Sigmoid colon (tissue), 7 donors: ENCODE measurements around the gene BHLHE23. TPM values are rescaled to one million over a fixed set of nuclear protein-coding genes. Genes with fewer than 3 reads are reported as not detected.
"Not testable (repeated sequence)": the region's sequence is repeated elsewhere in the genome, so short reads cannot be mapped to it uniquely, and the experiment has no call there.

Experiments used
- DNase-seq: peaks from one replicate; pipeline ENCODE4 v3.0.0-alpha.2; 2019
- H3K27ac ChIP-seq, 4 donors: fragments of 200-600 bp; sonication (generic); one replicate each; pipeline ENCODE4 v1.5.1; 2016 to 2019; ENCODE audit warnings: mild to moderate bottlenecking in 1 of 4
- H3K27me3 ChIP-seq, 3 donors: fragments of 200-600 bp; sonication (generic); one replicate each; pipeline ENCODE4 v1.5.1; 2019; ENCODE audit warnings: mild to moderate bottlenecking in 1 of 3
- H3K36me3 ChIP-seq, 4 donors: fragments of 200-600 bp; sonication (generic); one replicate each; pipeline ENCODE4 v1.5.1; 2016 to 2019
- H3K4me1 ChIP-seq, 4 donors: fragments of 200-600 bp; sonication (generic); one replicate each; pipeline ENCODE4 v1.5.1; 2017 to 2019
- H3K4me3 ChIP-seq, 4 donors: fragments of 200-600 bp; sonication (generic); one replicate each; pipeline ENCODE4 v1.5.1; 2017 to 2019; ENCODE audit warnings: mild to moderate bottlenecking in 2 of 4, moderate library complexity in 1 of 4
- H3K9me3 ChIP-seq, 4 donors: fragments of 200-600 bp in 3 of 4; sonication (generic) in 3 of 4; one replicate each; pipeline versions ENCODE4 v1.5.1 to v1.6.1; 2013 to 2019
- CTCF ChIP-seq, 4 experiments: fragments of 450-650 bp in 3 of 4; fragments of 200-600 bp in 1 of 4; IDR thresholded peaks; one replicate each; pipeline ENCODE4 v1.5.1; 2016 to 2019; ENCODE audit warnings: antibody characterized with exemption in 4 of 4, mild to moderate bottlenecking in 3 of 4, moderate library complexity in 2 of 4
- EP300 ChIP-seq, 4 donors: sonication (generic); formaldehyde crosslinking; IDR thresholded peaks; one replicate each; pipeline ENCODE4 v1.6.1; 2017; ENCODE audit warnings: antibody characterized with exemption in 4 of 4
- POLR2A ChIP-seq, 2 donors: fragments of 450-650 bp; IDR thresholded peaks; one replicate each; pipeline ENCODE4 v1.6.1; 2016; ENCODE audit warnings: antibody characterized with exemption in 2 of 2, mild to moderate bottlenecking in 2 of 2, moderate library complexity in 2 of 2
- POLR2AphosphoS5 ChIP-seq, 4 donors: sonication (generic); formaldehyde crosslinking; IDR thresholded peaks; one replicate each; pipeline ENCODE4 v1.6.1; 2017; ENCODE audit warnings: antibody characterized with exemption in 4 of 4
- WGBS, 2 donors: extraction: QIAGEN DNeasy Blood & Tissue Kit; methylation state at CpG; one replicate each; pipeline ENCODE4 v1.1.7; 2013; 5-methylcytosine and 5-hydroxymethylcytosine counted together
- intact Hi-C: fragments of 100-400 bp; cut with DNase I; formaldehyde crosslinking; loops from one replicate; pipeline ENCODE4 v1.15.1; 2023
- polyA plus RNA-seq, 3 donors: library from polyadenylated mRNA; stranded (reverse); fragments of 200-250 nt; gene quantifications; one replicate each; pipeline ENCODE4 v1.2.3, GENCODE V29; 2013
- total RNA-seq, 4 donors: library from RNA; depleted of rRNA; stranded (reverse); fragments of >200 nt; gene quantifications; one replicate each; pipeline ENCODE4 v1.1.0, GENCODE V29; 2016
- donor health status: healthy with polysubstance abuse.
- donor health status: Bipolar disorder and iron deficiency.
- donor health status: healthy.

BHLHE23 gene
- total and polyA plus RNA-seq, 7 donors, result not detected

DNA sequence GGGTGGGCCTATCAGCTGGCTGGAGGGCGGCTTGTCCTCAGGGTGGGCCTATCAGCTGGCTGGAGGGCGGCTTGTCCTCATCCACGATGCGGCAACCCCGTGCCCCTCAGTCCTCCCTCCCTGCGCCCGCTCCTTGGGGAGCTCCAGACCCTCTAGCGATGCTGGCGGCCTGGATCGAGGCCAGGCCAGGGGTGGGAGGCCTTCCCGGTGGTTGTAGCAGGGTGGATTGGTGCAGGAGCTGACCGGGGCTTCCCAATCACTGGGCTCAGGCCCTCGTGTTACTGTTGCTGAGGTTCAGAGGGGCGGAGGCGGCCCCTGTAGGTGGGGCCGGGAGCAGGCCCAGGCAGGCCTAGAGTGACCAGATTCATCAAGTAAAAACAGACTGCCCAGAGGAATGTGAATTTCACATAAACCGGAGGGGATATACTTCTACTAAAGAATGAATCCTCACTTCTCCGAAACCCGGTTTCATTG is 45.4 kb downstream of the BHLHE23 start:
- WGBS, 2 donors, result 88 to 91% methylated on average over 19 of the region's 19 CpGs
- DNase-seq, result no peak
- no peak for TF ChIP-seq POLR2AphosphoS5 (IDR thresholded peaks at IDR 0.05)
- no peak for TF ChIP-seq CTCF (IDR thresholded peaks at IDR 0.05)
- no peak for TF ChIP-seq POLR2A (IDR thresholded peaks at IDR 0.05)
- no peak for TF ChIP-seq EP300 (IDR thresholded peaks at IDR 0.05)
- H3K4me1 ChIP-seq, result no peaks in the 10 kb centered on the region
- no peaks in the 10 kb centered on the region for H3K9me3 ChIP-seq
- H3K36me3 ChIP-seq, result peaks cover 0 to 12% (median 3%) of the 10 kb centered on the region in 4 donors
- H3K27ac ChIP-seq, result no peak overlapping the region
- H3K27me3 ChIP-seq, result no peaks in the 10 kb centered on the region
- H3K4me3 ChIP-seq, result no peak overlapping the region
- intact Hi-C loops, result no loop called here

DNA sequence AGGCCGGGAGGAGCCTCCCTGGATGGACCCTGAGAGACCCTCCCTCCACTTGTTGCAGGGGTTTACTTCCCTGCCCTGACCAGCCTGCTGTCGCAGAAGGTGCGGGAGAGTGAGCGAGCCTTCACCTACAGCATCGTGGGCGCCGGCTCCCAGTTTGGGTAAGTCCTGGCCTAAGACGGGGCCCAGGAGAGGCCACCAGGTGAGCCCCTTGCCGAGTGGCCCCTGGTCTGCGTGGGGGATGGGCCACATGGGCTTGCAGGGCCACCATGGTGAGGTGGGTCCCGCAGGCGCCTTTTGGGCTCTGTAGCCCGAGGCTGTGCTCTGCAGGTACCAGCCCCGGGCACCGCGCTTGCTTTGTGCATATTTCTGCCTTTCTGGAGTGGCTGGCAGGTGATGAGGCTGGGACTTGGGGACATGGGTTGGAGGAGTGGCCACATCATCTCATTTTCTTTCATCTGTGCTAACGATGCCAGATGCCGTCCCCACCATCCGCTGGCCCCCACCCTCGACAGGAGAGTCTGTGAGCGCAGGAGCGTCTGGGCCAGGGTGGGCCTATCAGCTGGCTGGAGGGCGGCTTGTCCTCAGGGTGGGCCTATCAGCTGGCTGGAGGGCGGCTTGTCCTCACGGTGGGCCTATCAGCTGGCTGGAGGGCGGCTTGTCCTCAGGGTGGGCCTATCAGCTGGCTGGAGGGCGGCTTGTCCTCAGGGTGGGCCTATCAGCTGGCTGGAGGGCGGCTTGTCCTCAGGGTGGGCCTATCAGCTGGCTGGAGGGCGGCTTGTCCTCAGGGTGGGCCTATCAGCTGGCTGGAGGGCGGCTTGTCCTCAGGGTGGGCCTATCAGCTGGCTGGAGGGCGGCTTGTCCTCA is 46.1 kb downstream of the BHLHE23 start:
- H3K27me3 ChIP-seq, DNase-seq, H3K4me1 ChIP-seq, H3K27ac ChIP-seq, intact Hi-C loops, H3K4me3 ChIP-seq, H3K9me3 ChIP-seq: not testable (repeated sequence)
- 92 to 95% methylated on average over 24 to 27 of the region's 31 CpGs for WGBS, 2 donors
- H3K36me3 ChIP-seq, result peaks cover 0 to 12% (median 3%) of the 10 kb centered on the region in 4 donors

DNA sequence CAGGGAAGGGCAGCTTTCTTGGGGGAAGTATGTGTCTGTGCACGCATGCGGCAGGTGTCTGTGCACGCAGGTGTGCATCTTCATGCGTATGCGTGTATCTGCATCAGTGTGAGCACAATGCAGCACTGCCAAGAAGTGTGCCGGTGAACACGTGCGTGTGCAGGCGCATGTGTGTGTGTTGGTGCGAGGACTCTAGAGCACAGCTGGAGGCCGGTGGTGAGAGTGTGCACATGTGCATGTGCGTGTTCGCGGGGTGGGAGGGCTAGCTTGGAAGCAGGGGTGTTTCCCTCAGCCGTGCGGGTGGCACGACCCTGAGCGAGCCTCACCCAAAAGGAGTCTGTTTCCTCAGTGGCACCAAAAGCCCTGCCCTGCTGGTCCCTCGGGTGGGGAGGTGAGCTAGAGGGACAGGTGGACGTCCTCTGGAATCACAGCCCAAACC is 46.7 kb downstream of the BHLHE23 start:
- intact Hi-C loops, result loop anchor here (10.0 kb wide), 1 partner anchor 255 kb away; the partner anchor contains the start of gene YTHDF1
- WGBS, 2 donors, result 91 to 94% methylated on average over 20 of the region's 20 CpGs

DNA sequence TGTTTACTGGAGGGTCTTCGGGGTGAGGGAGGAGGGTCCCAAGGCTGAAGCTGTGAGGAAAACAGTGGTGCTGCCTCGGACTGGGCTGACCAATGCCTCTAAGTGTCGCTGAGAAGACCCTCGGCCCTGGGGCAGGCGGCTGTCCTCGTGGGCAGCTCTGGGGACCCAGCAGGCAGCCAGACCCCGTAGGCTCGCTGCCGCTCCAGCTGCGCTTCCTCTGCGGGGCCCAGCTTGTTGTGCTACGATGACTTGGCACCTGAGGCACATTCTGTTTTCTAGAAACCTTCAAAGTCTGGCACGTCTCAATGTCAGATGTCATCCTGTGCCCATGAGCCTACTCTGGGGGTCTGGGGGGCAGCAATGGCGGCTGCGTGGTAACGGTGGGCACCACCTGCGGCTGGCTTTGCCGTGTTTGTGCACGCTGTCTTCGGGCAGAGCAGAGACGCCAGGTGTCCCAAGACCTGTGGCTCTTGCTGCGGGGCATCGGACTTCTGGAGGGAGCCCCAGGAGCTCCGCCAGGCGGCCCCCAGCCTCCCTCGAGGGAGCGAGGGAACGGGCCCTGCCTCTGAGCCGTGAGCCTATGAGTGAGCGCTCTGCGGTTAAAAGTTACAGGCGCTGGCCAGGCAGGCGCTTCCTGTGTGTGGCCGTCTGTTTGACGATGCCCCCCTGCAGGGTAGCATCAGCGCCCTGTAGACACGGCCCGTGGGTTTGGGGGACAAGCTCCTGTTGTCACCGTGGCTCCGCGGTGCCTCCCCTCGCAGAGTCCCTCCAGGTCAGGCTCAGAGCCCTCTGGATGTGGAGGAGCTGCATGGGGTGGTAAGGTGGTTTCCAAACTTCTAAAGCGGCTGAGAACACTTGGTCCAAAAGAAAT is 47.4 kb downstream of the BHLHE23 start:
- H3K9me3 ChIP-seq, result no peaks in the 10 kb centered on the region
- peaks cover 0 to 6% (median 5%) of the 10 kb centered on the region in 4 donors for H3K4me1 ChIP-seq
- H3K4me3 ChIP-seq, result no peak overlapping the region
- 61 to 89% methylated on average over 43 of the region's 43 CpGs for WGBS, 2 donors
- TF ChIP-seq POLR2A (IDR thresholded peaks at IDR 0.05) (no peak), EP300 (IDR thresholded peaks at IDR 0.05) (no peak), POLR2AphosphoS5 (IDR thresholded peaks at IDR 0.05) (no peak), CTCF (IDR thresholded peaks at IDR 0.05) (no peak)
- H3K27me3 ChIP-seq, result no peaks in the 10 kb centered on the region
- no peak for DNase-seq
- intact Hi-C loops, result loop anchor here (10.0 kb wide), 1 partner anchor 255 kb away; the partner anchor contains the start of gene YTHDF1
- peaks cover 0 to 11% (median 3%) of the 10 kb centered on the region in 4 donors for H3K36me3 ChIP-seq
- H3K27ac ChIP-seq, result no peak overlapping the region

More for the DNA sequence above, 46.7 kb downstream of the BHLHE23 start:
- TF ChIP-seq POLR2A (IDR thresholded peaks at IDR 0.05) (no peak), EP300 (IDR thresholded peaks at IDR 0.05) (no peak), POLR2AphosphoS5 (IDR thresholded peaks at IDR 0.05) (no peak), CTCF (IDR thresholded peaks at IDR 0.05) (no peak)
- H3K4me3 ChIP-seq, result no peak overlapping the region
- no peak overlapping the region for H3K27ac ChIP-seq
- DNase-seq, result no peak
- H3K36me3 ChIP-seq, result peaks cover 0 to 12% (median 3%) of the 10 kb centered on the region in 4 donors
- H3K9me3 ChIP-seq, result no peaks in the 10 kb centered on the region
- H3K27me3 ChIP-seq, result no peaks in the 10 kb centered on the region
- H3K4me1 ChIP-seq, result no peaks in the 10 kb centered on the region
